GM20000 (cell line): ENCODE data around the gene CLDN2.

Source experiments
- DNase-seq: peaks from one replicate; pipeline ENCODE4 v3.0.0; 2012; ENCODE audit warnings: low spot score
- CTCF ChIP-seq: IDR thresholded peaks from 2 replicates; pipeline ENCODE4 v1.5.1; 2012; ENCODE audit warnings: mild to moderate bottlenecking, control low read depth; ENCODE audit errors: extremely low read depth, missing control alignments

CLDN2 gene

GRCh38 chrX:106950381-106950780, 30.2 kb downstream of the CLDN2 start:
- TF ChIP-seq CTCF: no peak
- no peak for DNase-seq

GRCh38 chrX:106951230-106951629, 31.0 kb downstream of the CLDN2 start:
- TF ChIP-seq CTCF: no peak
- DNase-seq: no peak

GRCh38 chrX:106952089-106952488, 31.9 kb downstream of the CLDN2 start:
- no peak for DNase-seq
- TF ChIP-seq CTCF: no peak

- no peak for TF ChIP-seq CTCF
- DNase-seq: no peak
These were observed 32.3 kb downstream of the CLDN2 start for GRCh38 chrX:106952538-106952937.

GRCh38 chrX:106952988-106953387, 32.8 kb downstream of the CLDN2 start:
- TF ChIP-seq CTCF: no peak
- DNase-seq: no peak

- TF ChIP-seq CTCF: no peak
- no peak for DNase-seq
These were observed 33.8 kb downstream of the CLDN2 start for GRCh38 chrX:106954041-106954440.

- no peak for DNase-seq
- no peak for TF ChIP-seq CTCF
These were observed 35.0 kb downstream of the CLDN2 start for GRCh38 chrX:106955004-106955772.
